RCC 7860 (cell line): Measurements from ENCODE around the gene ATAD2B.
"Not testable (repeated sequence)": the region's sequence is repeated elsewhere in the genome, so short reads cannot be mapped to it uniquely, and the experiment has no call there.

Source experiments
- DNase-seq: peaks from one replicate; pipeline ENCODE4 v3.0.0-alpha.2; 2015; ENCODE audit warnings: low spot score
- FAIRE-seq: peaks from 2 replicates; lab custom pipeline; 2012; peaks lifted over from hg19 to GRCh38; lab: Jason Lieb, UNC

ATAD2B gene

DNA sequence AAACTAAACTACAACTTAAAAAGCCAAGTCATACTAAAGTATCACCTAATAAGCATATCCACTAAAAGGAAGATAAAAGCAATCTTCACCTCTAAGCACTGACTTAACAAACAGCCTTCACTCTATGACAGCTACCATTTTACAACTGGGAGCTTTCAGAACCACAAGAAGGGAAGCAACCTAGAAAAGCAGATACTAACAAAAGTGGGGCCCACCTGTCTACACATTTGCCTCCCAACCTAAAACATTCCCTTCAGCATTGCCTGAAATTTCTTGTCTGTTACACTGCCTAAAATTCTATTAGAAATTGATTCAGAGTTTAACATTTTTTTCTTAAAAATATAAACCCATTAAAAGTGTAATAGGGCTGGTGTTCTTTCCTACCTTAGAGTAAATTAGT lies 172.0 kb downstream of the ATAD2B start:
- no peak for FAIRE-seq
- no peak for DNase-seq

DNA sequence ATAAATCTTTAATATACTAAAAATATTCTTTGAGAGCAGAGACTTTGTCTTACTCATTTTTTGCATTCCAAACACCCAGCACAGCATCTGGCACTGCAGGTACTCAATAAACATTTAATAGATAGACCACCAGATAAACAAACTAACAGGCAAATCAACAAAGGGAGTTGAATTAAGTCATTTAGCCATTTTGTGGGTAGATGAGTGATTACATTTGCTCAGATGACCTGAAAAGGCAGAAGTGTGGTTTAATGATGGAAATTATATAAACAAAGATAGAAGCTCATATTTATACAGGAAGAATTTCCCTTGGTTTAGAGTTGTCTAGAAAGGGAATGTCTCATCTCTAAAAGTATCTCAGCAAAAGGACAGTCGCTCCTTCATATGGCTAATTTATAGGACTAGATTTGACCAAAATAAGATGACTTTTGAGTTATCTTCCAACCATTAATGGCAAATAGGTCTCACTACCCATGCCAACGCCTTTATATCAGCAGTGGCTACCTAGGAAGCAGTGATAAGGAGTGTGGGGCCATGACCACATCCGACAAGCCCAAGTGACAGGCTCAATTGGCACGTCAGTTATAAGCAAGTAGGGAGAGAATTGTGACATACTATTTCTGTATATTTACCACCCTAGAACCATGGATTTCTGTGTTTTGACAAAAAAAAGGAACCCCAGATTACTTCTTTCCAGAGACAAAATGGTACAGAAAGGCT lies 173.5 kb downstream of the ATAD2B start:
- DNase-seq (no peak), FAIRE-seq (no peak)

DNA sequence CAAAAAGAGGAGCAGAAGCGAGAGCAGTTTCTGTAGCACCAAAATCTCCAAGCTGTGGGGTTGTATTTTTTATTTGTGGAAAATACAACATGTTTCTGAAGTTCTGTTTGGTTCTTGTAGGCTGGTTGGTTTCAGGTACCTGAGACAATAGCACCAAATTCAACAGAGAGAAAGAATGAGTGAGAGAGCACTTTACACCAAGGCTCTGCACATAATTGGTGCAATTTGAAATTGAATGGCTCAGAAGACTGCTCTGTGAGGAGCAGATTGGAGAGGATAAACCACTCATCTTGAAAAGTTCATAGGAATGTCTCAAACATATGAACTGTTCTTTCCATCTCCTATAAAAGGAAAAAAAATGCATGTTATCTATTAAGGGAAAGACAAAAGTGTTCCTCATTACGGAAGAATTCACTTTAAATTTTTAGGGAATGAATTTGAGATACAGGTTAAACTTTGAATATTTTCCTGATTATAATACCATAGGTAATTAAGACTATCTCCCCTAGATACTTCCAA lies 175.1 kb downstream of the ATAD2B start:
- no peak for FAIRE-seq
- DNase-seq: no peak

DNA sequence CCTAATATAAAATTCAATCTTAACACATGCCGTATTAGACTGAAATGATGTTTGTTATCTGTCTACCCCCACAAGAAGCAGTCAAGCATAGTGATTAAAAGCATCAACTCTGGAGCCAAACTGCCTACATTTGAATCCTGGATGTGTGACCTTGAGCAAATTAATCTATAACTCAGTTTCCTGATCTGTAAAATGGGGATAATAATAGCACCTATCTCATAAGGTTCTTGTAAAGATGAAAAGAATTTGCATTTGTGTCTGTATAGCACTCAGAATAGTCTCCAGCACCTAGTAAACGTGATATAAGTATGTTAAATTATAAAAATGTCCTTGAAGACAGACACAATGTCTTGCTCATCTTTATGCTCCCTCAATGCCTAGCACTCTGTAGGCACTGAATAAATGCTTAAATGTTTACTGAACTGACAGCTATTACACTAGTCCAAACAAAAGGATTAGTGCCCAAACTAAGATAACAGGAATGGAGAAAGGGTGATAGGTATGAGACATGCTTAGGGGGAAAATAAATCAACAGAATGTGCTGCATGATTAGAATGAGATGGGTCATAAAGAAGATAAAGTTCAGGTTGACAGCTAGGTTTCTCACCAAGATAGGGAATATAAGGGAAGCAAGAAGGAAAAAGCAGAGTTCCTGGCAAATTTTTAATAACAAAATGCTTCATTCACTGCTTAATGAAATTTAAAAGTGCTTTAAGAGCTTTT lies 180.6 kb downstream of the ATAD2B start:
- no peak for FAIRE-seq

DNA sequence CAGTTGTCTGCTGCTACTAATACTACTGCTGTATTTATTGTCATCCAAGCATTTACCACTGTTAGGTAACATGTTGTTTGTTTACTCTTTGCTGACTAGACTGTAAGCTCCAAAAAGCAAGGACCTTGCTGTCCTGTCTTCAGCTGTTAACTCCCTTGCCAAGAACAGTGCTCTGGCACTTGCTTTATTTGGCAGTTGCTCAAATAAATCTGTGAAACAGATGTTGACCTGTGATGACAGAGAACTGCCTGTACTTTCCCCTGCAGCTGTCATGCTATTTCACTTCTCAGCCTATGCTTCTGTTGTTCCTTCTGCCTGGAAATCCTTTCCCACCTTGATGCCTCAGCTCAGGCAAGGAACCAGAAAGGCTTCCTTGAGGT lies 181.2 kb downstream of the ATAD2B start:
- DNase-seq (no peak), FAIRE-seq (no peak)

More for the DNA sequence above, 180.6 kb downstream of the ATAD2B start:
- DNase-seq: no peak

DNA sequence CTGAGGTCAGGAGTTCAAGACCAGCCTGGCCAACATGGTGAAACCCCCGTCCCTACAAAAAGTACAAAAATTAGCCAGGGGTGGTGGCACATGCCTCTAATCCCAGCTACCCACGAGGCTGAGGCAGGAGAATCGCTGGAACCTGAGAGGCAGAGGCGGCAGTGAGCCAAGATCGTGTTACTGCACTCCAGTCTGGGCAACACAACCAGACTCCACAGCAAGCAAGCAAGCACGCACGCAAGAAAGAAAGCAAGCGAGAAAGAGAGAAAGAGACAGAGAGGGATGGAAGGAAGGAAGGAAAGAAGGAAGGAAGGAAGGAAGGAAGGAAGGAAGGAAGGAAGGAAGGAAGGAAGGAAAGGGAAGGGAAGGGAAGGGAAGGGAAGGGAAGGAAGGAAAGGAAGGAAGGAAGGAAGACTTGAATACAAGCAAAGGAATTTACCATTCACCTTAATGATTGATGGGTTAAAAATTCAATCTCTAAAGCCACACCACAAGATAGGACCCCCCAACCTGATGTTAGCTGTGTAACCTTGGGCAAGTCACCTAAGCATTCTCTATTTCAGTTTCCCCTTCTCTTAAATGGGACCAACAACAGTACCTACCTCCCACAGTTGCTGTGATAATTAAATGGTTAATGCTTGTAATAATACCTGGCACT lies 181.7 kb downstream of the ATAD2B start:
- FAIRE-seq (no peak), DNase-seq (no peak)

DNA sequence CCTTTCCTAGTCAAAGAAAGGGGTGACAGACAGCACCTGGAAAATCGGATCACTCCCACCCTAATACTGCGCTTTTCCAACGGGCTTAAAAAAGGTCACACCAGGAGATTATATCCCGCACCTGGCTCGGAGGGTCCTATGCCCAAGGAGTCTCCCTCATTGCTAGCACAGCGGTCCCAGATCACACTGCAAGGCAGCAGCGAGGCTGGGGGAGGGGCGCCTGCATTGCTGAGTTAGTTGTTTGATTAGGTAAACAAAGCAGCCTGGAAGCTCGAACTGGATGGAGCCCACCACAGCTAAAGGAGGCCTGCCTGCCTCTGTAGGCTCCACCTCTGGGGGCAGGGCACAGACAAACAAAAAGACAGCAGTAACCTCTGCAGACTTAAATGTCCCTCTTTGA lies 190.1 kb downstream of the ATAD2B start:
- not testable (repeated sequence) for FAIRE-seq, DNase-seq

DNA sequence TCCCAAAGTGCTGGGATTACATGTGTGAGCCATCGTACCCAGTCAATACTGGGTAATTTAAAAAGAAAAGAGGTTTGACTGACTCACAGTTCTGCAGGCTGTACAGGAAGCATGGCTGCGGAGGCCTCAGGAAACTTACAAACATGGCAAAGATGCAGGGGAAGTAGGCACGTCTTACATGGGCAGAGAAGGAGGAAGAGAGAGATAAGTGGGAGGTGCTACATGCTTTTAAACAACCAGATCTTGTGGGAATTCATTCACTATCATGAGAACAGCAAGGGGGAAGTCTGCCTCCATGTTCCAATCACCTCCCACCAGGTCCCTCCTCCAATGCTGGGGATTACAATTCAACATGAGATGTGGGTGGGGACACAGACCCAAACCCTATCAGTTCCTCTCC lies 192.5 kb downstream of the ATAD2B start:
- no peak for FAIRE-seq
- no peak for DNase-seq

DNA sequence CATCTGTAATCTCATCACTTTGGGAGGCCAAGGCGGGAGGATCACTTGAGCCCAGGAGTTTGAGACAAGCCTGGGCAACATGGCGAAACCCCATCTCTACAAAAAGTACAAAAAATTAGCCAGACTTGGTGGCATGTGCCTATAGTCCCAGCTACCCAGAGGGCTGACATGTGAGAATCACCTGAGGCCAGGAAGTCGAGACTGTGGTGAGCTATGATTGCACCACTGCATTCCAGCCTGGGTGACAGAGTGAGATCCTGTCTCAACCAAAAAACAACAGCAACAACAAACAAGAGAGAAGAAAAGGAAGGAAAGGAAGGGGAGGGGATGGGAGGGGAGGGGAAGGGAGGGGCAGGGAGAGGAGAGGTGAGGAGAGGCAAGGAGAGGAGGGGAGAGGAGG lies 203.9 kb downstream of the ATAD2B start:
- not testable (repeated sequence) for FAIRE-seq, DNase-seq

DNA sequence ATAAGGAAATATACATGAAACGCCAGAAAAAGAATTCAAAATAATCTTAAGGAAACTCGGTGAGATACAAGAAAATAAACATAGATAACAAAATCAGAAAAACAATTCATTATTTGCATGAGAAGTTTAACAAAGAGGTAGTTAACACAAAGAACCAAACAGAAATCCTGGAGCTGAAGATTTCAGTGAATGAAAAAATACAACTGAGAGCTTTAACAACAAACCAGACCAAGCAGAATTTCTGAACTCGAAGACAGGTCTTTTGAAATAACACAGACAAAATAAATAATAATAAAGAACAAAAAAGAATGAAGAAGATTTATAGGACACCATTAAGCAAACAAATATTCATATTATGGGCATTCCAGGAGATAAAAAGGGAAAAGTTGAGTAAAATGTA lies 204.7 kb downstream of the ATAD2B start:
- no peak for FAIRE-seq
- no peak for DNase-seq

DNA sequence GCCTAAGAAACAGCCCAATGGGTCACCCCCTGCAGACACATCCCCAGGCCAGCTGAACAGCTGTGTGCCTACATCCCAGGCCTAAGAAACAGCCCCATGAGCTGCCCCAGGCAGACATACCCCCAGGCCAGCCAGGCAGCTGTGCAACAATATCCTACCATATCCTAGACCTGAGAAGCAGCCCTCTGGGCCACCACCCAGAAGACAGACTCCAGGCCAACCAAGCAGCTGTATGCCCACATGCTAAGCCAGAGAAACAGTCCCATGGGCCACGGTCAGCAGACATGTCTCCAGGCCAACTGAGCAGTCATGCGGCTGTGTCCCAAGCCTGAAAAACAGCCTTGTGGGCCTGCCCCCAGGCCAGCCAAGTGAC lies 205.5 kb downstream of the ATAD2B start:
- no peak for DNase-seq
- no peak for FAIRE-seq

DNA sequence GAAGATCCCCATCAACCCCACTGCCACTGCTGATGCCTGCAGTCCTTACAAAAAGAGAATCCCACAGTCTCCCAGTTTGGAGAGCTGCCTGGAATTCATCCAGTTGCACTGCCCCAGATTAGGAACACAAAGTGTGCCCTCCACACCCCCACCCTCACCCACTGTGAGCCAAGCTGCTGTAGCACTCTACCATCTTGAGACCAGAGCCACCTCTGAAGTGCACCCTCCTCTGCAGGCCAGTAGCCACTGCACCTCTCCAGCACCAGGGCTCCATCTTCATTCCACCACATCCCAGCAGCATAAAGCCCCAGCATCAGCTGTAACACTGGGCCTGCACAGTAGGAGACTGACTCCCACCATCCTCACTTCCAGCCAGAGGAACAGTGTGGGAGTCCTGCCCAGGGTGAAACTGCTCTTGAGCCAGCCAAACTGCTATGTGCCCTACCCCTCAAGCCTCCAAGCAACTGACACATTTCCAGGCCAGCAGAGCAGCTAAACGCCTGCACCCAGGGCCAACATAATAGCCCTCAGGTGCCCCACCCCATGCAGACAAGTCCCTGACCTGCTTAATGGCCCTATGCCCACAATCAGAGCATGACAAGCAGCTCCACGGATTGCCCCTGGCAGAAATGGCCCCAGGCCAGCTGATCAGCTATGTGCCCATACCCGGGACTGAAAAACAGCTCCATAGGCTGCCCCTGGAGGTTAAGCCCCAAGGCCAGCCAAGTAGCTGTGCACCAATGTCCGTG lies 206.0 kb downstream of the ATAD2B start:
- FAIRE-seq: no peak

DNA sequence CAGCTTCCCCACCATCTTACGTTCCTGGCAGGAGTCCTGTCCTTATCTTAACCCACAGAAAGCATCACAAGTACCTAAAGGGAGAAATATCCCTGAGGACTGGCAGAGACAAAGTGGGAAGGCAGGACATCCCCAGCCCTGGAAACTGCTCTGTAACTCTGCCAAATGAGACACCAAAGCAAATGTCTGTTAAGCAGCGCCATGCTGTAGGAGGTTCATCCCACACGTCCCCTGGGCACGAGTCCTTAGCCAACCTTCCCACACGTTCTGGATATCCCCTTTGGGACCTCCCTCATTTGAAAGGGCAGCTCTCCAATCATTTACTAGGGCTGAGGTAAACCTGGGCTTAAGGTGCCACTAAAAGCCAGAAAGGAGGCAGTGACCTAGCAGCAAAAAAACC lies 207.2 kb downstream of the ATAD2B start:
- DNase-seq (no peak), FAIRE-seq (no peak)

More for the DNA sequence above, 206.0 kb downstream of the ATAD2B start:
- no peak for DNase-seq

DNA sequence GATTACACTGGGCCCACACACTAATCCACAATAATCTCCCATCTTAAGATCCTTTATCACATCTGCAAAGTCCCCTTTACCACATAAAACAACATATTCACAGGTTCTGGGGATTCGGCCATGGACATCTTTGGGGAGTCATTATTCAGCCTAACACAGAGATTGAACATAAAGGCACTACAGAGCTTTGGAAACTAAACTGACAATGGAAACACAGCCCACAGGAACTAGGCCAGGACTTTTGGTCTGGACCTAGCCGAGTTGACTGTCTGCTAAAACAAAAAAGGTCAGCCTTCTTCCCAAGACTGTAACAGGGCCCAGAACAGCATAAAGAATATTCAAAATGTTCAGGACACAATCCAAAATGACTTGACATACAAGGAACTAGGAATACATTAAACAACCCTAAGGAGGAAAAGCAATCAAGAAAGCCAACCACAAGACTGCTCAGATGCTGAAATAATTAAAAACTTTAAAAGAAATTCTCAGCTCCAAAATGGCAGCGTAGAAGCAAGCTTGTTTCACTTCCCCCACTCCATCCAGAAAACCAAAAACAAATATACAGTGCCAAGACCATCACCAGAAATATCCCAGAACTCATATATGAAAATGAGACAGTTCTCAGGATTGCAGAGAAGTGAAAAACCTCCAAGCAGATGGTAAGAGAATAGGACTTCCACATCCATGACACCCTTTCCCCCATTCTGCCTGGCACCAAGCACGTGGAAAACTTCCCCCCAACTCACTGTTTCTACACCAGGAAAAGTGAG lies 207.8 kb downstream of the ATAD2B start:
- no peak for FAIRE-seq

DNA sequence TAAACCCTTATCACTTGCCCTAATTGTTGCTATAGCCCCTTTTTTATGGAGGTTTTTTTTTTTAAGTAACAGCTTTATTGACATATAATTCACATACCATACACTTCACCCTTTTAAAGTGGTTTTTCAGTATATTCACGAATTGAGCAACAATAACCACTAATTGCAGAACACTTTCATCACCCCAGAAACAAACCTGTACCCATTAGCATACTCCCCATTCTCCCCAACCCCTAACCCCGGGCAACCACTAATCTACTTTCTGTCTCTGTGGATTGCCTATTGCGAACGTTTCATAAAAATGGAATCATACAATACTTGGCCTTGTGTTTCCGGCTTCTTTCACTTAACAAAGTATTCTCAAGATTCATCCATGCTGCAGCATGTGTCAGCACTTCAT lies 213.6 kb downstream of the ATAD2B start:
- FAIRE-seq (no peak), DNase-seq (no peak)

More for the DNA sequence above, 207.8 kb downstream of the ATAD2B start:
- DNase-seq: no peak

DNA sequence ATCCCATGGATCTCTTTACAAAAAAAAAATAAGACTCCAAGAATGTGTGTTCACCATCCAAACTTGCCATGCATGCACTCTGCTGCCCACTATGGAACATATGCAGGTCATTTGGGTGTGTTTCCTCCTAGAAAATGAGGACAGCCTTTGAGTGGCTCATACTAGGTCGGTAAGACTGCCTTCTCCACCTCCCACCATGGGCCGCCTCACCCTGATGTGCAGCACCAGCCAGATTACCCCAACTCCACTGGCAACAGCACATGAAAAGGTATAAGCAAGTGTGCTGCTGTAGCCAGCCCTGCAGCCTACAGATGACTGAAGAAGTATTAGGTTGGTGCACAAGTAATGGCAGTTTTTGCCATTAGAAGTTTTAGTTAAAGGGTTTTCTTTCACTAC lies 214.2 kb downstream of the ATAD2B start:
- FAIRE-seq: no peak
- DNase-seq: no peak

DNA sequence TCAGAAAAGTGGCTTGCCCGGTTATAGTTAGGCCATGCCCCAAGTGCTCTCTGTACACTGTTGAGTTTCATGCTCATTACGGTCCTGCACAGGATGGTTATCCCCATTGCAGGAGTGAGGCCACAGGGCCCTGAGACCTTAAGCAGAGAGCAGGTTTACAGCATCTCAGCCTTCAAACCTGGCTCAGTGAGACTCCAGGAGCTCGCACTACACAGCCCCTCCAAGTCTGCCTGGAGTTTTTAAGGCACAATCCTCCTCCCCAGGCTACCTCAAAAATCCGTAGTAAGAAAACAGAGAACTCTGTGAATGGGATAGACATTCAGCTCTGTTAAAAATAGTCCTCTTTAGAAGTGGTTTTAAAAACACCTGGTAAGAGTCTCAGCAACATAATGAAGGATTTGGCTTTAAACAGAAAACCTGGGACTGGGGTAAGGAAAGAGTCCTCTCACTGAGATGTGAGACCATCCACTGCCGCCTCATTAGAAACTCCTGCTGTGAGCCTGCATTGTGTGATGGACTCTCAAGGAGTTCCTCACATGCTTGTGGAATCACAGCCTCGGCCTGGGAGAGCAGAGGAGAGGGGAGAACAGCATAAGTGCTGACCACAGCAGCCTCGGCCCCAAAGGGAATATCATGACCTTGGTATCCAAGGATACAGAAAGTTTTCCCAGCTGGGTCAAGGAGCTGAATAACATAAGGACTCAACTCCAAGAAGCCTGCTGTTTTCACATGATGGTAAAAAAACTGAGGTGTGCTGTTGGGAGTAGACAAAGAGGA lies 214.8 kb downstream of the ATAD2B start:
- DNase-seq (no peak), FAIRE-seq (no peak)

DNA sequence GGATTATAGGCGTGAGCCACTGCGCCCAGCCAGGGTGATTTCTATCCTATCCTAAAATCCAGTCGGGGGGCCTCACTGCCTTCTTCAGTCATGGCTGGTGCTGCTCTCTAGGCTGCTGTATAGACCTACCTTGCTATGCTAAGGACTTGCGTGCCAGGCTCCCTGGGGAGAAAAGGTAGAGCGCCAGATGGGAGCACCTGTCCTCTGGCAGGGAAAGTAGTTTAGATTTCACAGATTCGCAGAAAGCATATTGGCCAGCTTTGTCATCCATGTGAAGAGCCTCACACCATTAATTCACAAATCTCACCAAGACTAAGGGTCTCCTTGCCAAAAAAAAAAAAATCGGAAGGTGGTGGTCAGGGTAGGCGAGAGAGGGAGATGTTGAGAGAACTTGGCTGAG lies 217.6 kb downstream of the ATAD2B start:
- FAIRE-seq (no peak), DNase-seq (no peak)

DNA sequence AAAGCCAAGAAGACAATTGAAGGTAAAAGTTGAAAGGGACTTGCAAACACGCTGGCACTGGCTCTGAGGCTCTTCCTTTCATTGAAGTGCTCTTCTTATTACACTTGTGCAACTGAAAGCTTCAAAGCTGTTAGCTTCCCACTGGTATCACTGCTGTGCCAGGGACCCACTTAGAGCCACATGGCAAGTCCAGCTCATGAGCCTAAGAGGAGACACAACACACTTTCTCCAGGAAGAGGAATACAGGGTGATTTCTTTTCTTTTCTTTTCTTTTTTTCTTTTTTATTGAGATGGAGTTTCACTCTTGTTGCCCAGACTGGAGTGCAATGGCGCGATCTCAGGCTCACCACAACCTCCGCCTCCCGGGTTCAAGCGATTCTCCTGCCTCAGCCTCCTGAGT lies 218.2 kb downstream of the ATAD2B start:
- DNase-seq (no peak), FAIRE-seq (no peak)

DNA sequence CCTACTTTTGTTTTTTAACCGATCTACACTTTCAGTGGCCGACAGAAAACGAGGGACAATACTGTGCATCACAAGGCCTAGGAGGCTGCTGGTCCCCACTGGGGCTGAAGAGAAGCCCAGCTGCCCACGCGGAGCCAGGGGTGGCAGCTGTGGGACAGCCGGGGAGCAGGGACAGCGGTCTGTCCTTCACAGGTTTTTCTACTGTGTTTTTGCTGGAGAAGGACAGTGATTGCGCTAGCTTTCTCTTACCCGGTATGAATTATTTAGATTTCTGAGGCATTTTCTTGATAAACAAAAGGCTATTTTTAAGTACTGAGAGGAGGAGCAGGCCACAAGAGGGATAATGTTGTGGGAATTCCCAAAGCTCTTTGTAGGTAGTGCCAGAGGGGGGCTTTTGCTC lies 219.8 kb downstream of the ATAD2B start:
- DNase-seq: no peak
- FAIRE-seq: no peak
